Measurements from ENCODE around the gene PDE1C. TPM values are rescaled to one million over a fixed set of nuclear protein-coding genes. Genes with fewer than 3 reads are reported as not detected.

Gene PDE1C
- total and polyA plus RNA-seq, 12 donors: 0.33 to 9.9 (median 2.9) TPM

- Histone ChIP-seq H3K27me3 (no peaks in the 10 kb centered on the region), H3K4me3 (no peak overlapping the region), H3K9me3 (replicated peaks in 1 of 3) (no peaks in the 10 kb centered on the region), H3K27ac (no peak overlapping the region), H3K4me1 (replicated peaks in 1 of 2) (no peaks in the 10 kb centered on the region), H3K36me3 (replicated peaks in 1 of 2) (no peaks in the 10 kb centered on the region)
- TF ChIP-seq CTCF (IDR thresholded peaks at IDR 0.05) (no peak), POLR2A (IDR thresholded peaks at IDR 0.05) (no peak)
- DNase-seq: no peak
- intact Hi-C loops (cut with DNase I): loop anchor here in 1 of 2 donors (10.0 kb wide), 1 partner anchor 50 kb away; no protein-coding TSS in a partner anchor
- 21 to 50% (median 48%) methylated on average over 1 of the region's 1 CpG for WGBS, 4 donors
Observed at GRCh38 chr7:31974351-31974750, 95.9 kb downstream of the PDE1C start.

GRCh38 chr7:31971049-31971667 is 99.0 kb downstream of the PDE1C start:
- no peak for DNase-seq
- WGBS, 4 donors: 81 to 83% (median 82%) methylated on average over 7 of the region's 7 CpGs

GRCh38 chr7:31970501-31970900 is 99.7 kb downstream of the PDE1C start:
- Histone ChIP-seq H3K4me3 (no peak overlapping the region), H3K27ac (no peak overlapping the region), H3K27me3 (no peaks in the 10 kb centered on the region), H3K4me1 (replicated peaks in 1 of 2) (no peaks in the 10 kb centered on the region), H3K36me3 (replicated peaks in 1 of 2) (no peaks in the 10 kb centered on the region), H3K9me3 (replicated peaks in 1 of 3) (no peaks in the 10 kb centered on the region)
- intact Hi-C loops (cut with DNase I): loop anchor here in 1 of 2 donors (10.0 kb wide), 1 partner anchor 54 kb away; no protein-coding TSS in a partner anchor
- DNase-seq: no peak
- TF ChIP-seq POLR2A (IDR thresholded peaks at IDR 0.05): no peak
- TF ChIP-seq CTCF (IDR thresholded peaks at IDR 0.05): no peak

More at GRCh38 chr7:31971049-31971667, 99.0 kb downstream of the PDE1C start:
- Histone ChIP-seq H3K4me1 (replicated peaks in 1 of 2) (no peaks in the 10 kb centered on the region), H3K4me3 (no peak overlapping the region), H3K27ac (no peak overlapping the region), H3K9me3 (replicated peaks in 1 of 3) (no peaks in the 10 kb centered on the region), H3K36me3 (replicated peaks in 1 of 2) (no peaks in the 10 kb centered on the region), H3K27me3 (no peaks in the 10 kb centered on the region)
- no peak for TF ChIP-seq POLR2A (IDR thresholded peaks at IDR 0.05)
- intact Hi-C loops (cut with DNase I): loop anchor here in 1 of 2 donors (10.0 kb wide), 1 partner anchor 54 kb away; no protein-coding TSS in a partner anchor

GRCh38 chr7:31963569-31964175 is 106.5 kb downstream of the PDE1C start:
- no peak for TF ChIP-seq POLR2A (IDR thresholded peaks at IDR 0.05)
- no peak for TF ChIP-seq CTCF (IDR thresholded peaks at IDR 0.05)
- intact Hi-C loops (cut with DNase I): no loop called here
- Histone ChIP-seq H3K9me3 (replicated peaks in 1 of 3) (no peaks in the 10 kb centered on the region), H3K4me1 (replicated peaks in 1 of 2) (no peaks in the 10 kb centered on the region), H3K27ac (no peak overlapping the region), H3K27me3 (no peaks in the 10 kb centered on the region), H3K4me3 (no peak overlapping the region), H3K36me3 (replicated peaks in 1 of 2) (no peaks in the 10 kb centered on the region)
- DNase-seq: no peak
- 90 to 95% (median 94%) methylated on average over 8 of the region's 8 CpGs for WGBS, 4 donors

- peaks cover 0 to 8% of the 10 kb centered on the region in 2 donors for H3K4me1 ChIP-seq (replicated peaks in 1 of 2)
- no peak for TF ChIP-seq POLR2A (IDR thresholded peaks at IDR 0.05)
- no peak for TF ChIP-seq CTCF (IDR thresholded peaks at IDR 0.05)
- DNase-seq: no peak
- intact Hi-C loops (cut with DNase I): no loop called here
- no peak overlapping the region for H3K4me3 ChIP-seq
- H3K36me3 ChIP-seq (replicated peaks in 1 of 2): no peaks in the 10 kb centered on the region
- H3K9me3 ChIP-seq (replicated peaks in 1 of 3): no peaks in the 10 kb centered on the region
- no peak overlapping the region for H3K27ac ChIP-seq
- H3K27me3 ChIP-seq: no peaks in the 10 kb centered on the region
Observed at GRCh38 chr7:31962246-31962645, 108.0 kb downstream of the PDE1C start.
